Measurements from ENCODE around the gene PPP1R12B.
A peak's percentile ranks its signal among the peaks of the same experiment; 100 is the strongest.

The PPP1R12B gene, protein sequence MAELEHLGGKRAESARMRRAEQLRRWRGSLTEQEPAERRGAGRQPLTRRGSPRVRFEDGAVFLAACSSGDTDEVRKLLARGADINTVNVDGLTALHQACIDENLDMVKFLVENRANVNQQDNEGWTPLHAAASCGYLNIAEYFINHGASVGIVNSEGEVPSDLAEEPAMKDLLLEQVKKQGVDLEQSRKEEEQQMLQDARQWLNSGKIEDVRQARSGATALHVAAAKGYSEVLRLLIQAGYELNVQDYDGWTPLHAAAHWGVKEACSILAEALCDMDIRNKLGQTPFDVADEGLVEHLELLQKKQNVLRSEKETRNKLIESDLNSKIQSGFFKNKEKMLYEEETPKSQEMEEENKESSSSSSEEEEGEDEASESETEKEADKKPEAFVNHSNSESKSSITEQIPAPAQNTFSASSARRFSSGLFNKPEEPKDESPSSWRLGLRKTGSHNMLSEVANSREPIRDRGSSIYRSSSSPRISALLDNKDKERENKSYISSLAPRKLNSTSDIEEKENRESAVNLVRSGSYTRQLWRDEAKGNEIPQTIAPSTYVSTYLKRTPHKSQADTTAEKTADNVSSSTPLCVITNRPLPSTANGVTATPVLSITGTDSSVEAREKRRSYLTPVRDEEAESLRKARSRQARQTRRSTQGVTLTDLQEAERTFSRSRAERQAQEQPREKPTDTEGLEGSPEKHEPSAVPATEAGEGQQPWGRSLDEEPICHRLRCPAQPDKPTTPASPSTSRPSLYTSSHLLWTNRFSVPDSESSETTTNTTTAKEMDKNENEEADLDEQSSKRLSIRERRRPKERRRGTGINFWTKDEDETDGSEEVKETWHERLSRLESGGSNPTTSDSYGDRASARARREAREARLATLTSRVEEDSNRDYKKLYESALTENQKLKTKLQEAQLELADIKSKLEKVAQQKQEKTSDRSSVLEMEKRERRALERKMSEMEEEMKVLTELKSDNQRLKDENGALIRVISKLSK

DNA sequence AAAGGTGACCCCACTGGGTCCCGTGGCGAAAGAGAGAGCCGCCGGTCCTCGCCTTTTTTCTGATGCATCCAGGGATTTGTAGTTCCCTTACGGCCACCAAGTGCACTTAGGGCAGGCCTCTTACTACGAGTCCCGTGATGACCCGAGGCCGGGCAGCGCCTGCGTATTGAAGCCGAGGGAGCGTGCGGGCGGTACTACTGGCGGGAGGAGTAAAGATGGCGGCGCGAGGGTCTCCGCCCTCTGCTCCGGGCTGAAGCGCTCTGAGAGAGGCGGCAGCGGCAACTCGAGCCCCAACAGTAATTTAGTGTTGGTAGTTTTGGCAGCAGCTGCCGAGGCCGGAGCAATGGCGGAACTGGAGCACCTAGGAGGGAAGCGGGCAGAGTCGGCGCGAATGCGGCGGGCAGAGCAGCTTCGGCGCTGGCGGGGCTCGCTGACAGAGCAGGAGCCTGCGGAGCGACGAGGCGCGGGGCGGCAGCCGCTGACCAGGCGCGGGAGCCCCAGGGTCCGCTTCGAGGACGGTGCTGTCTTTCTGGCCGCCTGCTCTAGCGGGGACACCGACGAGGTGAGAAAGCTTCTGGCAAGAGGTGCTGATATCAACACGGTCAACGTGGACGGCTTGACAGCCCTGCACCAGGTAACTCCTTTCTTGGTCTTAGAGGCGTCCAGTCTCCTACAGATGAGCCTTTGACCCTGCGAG lies at the start of gene PPP1R12B:
Gene PPP1R12B, plus strand, starts transcription at position 191 of the 697 bp plus-strand sequence. Its CDS starts 153 bp downstream, at position 344.
- peak; percentile 88 to 100 (median 98) for DNase-seq

DNA sequence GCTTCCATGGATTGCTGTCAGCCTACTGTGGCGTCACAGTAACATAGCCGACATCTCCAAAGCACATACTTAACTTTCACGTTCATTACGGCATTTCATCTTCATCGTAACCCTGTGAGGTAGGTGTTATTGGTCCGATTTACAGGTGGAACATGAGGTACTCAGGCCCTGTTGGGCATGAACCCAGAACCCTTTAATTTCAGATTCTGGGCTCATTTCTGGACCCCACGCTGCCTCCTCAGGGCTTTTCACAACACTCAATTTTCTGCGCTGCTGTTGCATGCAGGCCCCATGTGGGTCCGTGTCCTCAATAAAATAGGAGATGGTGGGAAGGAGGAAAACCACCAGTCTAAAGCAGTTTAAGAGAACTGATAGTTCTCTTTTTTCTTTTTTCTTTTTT lies 46.3 kb upstream of the PPP1R12B start:
- no peak for DNase-seq

GRCh38 chr1:202304375-202304774 lies 44.1 kb upstream of the PPP1R12B start:
- DNase-seq: peak in 15 of 56 donors; percentile 1 to 71 (median 14)

DNA sequence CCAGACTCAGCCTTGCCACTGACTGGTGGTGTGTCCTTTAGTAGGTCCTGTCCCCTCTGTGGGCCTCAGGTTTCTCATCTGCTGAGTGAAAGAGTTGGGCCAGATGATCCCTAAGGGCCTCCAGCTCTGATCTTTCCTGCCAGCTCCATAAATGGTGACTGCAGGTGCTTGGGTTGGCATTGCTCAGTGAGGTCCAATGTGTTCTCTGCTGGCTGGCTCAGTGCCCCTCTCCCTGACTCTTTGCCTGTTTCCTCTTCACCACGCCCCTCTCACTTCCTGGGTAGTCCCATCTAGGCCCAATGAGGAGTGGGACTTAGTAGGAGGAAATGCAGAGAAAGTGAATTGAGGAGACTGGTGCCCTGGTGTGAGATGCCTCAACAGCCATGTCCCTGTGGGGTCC lies 43.3 kb upstream of the PPP1R12B start:
- no peak for DNase-seq

GRCh38 chr1:202306535-202307345 lies 41.8 kb upstream of the PPP1R12B start:
- peak in 22 of 56 donors; percentile 6 to 73 (median 29) for DNase-seq

- DNase-seq: no peak
Observed at GRCh38 chr1:202310071-202310725, 38.3 kb upstream of the PPP1R12B start.

- DNase-seq: no peak
Observed at GRCh38 chr1:202310746-202311145, 37.8 kb upstream of the PPP1R12B start.

GRCh38 chr1:202311875-202312635 lies 36.4 kb upstream of the PPP1R12B start:
- no peak for DNase-seq

GRCh38 chr1:202315576-202316168 lies 32.8 kb upstream of the PPP1R12B start:
- peak in 47 of 56 donors; percentile 4 to 81 (median 40) for DNase-seq

DNA sequence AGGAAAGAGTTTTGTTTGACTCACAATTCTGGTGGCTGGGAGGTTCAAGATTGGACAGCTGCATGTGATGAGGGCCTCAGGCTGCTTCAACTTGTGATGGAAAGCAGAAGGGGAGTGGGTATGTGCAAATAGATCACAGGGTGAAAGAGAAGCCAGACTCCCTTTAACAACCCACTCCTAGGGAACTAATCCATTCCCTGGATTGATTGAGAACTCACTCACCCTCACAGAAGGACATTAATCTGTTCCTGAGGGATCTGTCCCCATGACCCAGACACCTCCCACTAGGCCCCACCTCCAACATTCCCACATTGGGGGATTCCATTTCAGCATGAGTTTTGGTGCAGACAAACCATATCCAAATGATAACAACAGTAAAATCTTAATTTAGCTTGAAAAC lies 32.3 kb upstream of the PPP1R12B start:
- no peak for DNase-seq

DNA sequence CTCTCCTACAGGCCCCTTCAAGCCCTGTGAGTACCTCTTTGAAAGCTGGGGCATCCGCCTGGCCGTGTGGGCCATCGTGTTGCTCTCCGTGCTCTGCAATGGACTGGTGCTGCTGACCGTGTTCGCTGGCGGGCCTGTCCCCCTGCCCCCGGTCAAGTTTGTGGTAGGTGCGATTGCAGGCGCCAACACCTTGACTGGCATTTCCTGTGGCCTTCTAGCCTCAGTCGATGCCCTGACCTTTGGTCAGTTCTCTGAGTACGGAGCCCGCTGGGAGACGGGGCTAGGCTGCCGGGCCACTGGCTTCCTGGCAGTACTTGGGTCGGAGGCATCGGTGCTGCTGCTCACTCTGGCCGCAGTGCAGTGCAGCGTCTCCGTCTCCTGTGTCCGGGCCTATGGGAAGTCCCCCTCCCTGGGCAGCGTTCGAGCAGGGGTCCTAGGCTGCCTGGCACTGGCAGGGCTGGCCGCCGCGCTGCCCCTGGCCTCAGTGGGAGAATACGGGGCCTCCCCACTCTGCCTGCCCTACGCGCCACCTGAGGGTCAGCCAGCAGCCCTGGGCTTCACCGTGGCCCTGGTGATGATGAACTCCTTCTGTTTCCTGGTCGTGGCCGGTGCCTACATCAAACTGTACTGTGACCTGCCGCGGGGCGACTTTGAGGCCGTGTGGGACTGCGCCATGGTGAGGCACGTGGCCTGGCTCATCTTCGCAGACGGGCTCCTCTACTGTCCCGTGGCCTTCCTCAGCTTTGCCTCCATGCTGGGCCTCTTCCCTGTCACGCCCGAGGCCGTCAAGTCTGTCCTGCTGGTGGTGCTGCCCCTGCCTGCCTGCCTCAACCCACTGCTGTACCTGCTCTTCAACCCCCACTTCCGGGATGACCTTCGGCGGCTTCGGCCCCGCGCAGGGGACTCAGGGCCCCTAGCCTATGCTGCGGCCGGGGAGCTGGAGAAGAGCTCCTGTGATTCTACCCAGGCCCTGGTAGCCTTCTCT lies 30.3 kb upstream of the PPP1R12B start:
- DNase-seq: no peak

GRCh38 chr1:202319381-202320080 lies 29.0 kb upstream of the PPP1R12B start:
- no peak for DNase-seq

DNA sequence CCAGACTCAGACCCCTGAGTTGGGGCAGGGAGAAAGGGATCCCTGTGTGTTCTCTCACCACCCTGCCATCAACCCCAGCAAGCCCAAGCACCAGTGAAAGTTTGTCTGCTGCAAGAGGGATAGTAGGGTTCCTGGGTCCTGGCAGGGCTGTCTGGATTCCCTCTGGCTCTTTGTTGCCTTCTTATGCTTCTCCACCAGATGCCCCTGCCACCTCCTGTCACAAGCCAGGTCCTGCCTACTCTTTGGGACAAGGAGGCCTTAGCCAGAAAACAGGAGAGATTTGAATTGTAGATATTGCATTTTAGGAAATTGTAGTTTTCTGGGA lies 28.5 kb upstream of the PPP1R12B start:
- no peak for DNase-seq

GRCh38 chr1:202323731-202324130 lies 24.8 kb upstream of the PPP1R12B start:
- DNase-seq: no peak

GRCh38 chr1:202324646-202325045 lies 23.9 kb upstream of the PPP1R12B start:
- no peak for DNase-seq

GRCh38 chr1:202329891-202330290 lies 18.6 kb upstream of the PPP1R12B start:
- DNase-seq: no peak

DNA sequence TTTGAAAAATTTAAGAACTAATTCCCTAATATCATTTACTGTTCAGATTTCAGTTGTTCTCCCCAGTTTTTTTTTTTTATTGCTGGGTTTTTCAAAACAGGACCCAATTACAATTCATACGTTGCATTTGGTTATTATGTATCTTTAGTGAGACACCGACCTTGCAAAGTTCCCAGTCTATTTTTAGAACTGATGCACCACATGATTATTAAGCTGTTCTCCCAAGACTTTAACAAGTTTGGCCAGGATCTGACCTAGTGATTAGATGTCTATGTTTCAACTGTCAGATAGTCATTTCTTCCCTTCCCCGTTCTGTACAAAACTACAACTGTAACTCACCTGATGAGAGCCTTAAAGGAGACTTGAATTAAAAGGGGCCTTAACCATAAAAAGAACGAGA lies 14.6 kb upstream of the PPP1R12B start:
- DNase-seq: no peak

Measured in amygdala (tissue), 56 donors.